ENCODE data around the gene CTDSPL2.
"Not testable (repeated sequence)": the region's sequence is repeated elsewhere in the genome, so short reads cannot be mapped to it uniquely, and the experiment has no call there.

The CTDSPL2 gene

GRCh38 chr15:44542596-44542995 lies 115.2 kb downstream of the CTDSPL2 start:
- no peak for DNase-seq

- not testable (repeated sequence) for DNase-seq
Measured at GRCh38 chr15:44544745-44545144, 117.3 kb downstream of the CTDSPL2 start.

- no peak for DNase-seq
Measured at GRCh38 chr15:44545913-44546802, 118.7 kb downstream of the CTDSPL2 start.

- DNase-seq: not testable (repeated sequence)
Measured at GRCh38 chr15:44549152-44549551, 121.7 kb downstream of the CTDSPL2 start.

- no peak for DNase-seq
Measured at GRCh38 chr15:44550256-44550655, 122.8 kb downstream of the CTDSPL2 start.

GRCh38 chr15:44550734-44551133 lies 123.3 kb downstream of the CTDSPL2 start:
- no peak for DNase-seq

GRCh38 chr15:44554934-44555723 lies 127.7 kb downstream of the CTDSPL2 start:
- no peak for DNase-seq

GRCh38 chr15:44560926-44561325 lies 133.5 kb downstream of the CTDSPL2 start:
- DNase-seq: not testable (repeated sequence)

- no peak for DNase-seq
Measured at GRCh38 chr15:44565387-44566154, 138.1 kb downstream of the CTDSPL2 start.

GRCh38 chr15:44566155-44566540 lies 138.7 kb downstream of the CTDSPL2 start:
- no peak for DNase-seq

GRCh38 chr15:44568338-44568737 lies 140.9 kb downstream of the CTDSPL2 start:
- DNase-seq: no peak

- DNase-seq: no peak
Measured at GRCh38 chr15:44569316-44569715, 141.9 kb downstream of the CTDSPL2 start.

GRCh38 chr15:44570361-44570760 lies 142.9 kb downstream of the CTDSPL2 start:
- no peak for DNase-seq

- no peak for DNase-seq
Measured at GRCh38 chr15:44573386-44573785, 146.0 kb downstream of the CTDSPL2 start.

- DNase-seq: no peak
Measured at GRCh38 chr15:44574734-44575133, 147.3 kb downstream of the CTDSPL2 start.

Data from activated CD4-positive, alpha-beta T cell treated with anti-CD3 and anti-CD28 coated beads, Interleukin-2, amount 50 U/mL, for 4 hours (primary cell).